HG03066 (cell line): ENCODE data around the gene HAPLN2.
"Not testable (repeated sequence)": the region's sequence is repeated elsewhere in the genome, so short reads cannot be mapped to it uniquely, and the experiment has no call there.

Experiments
- ATAC-seq: cut with Tn5 transposase; IDR thresholded peaks from one replicate; pipeline ENCODE4 v1.9.1; 2021; ENCODE audit warnings: low read depth; ENCODE audit not compliant: unreplicated experiment

The HAPLN2 gene

DNA sequence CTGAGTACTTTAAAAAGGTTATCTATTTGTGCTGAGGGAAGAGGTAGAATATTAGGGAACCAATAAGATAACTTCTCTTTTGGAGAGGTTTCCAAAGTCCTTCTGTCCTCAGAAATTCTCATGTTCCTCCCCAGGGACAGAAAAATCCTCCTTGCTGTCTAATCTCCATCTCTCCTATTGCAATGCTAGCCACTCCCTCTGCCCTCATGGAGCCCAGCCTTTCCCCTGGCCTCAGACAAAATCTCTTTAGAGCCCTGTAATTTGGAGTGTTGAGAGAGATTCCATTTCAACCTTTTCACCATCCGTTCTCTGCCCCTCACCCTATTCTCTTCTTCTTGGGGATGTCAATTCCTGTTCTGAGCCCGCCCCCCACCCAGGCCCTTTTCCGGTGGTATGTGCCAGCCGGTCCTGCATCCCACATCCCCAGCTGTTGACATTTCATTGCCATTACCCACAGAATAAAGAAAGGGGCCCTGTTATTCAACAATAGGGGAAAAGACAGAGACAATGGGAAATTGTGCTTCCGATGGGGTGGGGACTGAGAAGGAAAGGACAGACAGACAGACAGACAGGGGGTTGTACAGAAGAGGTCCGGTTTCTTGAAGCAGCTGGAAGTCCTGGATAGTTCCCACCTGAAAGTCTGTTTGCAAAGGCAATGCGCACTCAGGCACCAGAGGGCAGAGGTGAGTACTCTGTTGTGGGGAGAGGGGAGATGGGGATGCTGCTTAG is at the start of gene HAPLN2:
HAPLN2 (plus strand) TSS at position 563 of the 729 bp plus-strand sequence. CDS start 4,076 bp downstream, outside the sequence.
- ATAC-seq = no peak

DNA sequence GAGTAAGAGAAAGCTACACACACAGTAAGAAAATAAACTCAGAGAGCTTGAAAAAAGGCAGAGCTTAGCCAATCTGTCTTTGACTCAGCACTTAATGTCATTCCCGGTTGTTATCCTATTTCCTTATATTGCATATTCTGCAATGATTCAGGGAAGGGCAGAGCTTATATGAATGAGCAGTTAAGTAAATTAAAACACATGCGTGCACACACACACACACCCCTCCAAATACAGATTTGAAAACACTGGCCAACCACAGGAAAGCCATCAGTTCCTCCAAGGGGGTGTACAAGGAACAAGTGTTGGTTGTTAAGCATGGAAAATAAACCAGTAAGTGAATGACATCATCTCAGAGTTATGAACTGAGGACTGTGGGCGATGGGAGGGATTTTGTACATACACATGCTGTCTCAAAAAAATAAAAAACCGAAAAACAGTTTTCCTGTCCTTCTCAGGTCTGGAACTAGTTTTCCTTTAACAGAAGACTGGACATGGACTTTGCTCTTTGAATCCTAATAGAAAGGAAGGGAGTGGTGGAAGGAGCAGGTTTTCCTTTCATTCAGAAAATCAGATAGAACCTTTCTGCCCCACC is 47.9 kb upstream of the HAPLN2 start:
- ATAC-seq = no peak

DNA sequence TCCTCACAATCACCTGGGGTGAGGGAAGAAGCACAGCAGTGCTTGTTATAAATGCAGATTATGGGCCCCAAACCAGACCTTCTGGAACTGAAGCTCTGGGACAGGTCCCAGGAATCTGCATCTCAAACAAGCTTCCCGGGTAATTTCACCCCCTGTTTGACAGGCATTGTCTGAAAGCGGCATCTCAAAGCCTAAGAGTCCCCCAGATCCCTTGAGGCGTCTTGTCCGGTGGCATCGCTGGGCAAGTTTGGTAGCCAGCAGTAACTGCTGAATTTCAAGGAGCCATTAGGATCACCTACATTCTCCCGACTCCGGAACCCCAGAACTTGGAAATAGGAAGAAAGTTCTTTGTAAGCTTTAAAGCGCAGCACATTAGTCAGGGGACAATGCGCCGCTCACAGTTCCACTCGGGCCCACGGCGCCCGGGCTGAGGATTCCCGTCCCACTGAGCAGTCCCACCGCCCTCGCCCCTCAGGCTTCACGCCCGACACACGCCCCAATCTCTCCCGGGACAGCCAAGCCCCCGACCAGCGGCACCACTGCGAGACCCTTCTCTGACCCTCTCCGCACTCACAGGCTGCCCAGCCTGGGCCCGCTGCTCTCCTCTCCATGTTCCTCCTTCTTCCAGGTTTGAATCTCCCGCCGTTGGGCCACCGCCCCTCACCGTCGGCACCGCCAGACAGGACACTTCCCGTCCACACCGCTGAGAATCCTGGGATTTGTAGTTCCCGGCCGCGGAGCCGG is 47.1 kb upstream of the HAPLN2 start, which contains the start of gene IQGAP3:
IQGAP3 (minus strand) TSS at position 647 of the 744 bp plus-strand sequence; CDS start at position 611, 36 bp downstream.
- peak; percentile 83 for ATAC-seq

DNA sequence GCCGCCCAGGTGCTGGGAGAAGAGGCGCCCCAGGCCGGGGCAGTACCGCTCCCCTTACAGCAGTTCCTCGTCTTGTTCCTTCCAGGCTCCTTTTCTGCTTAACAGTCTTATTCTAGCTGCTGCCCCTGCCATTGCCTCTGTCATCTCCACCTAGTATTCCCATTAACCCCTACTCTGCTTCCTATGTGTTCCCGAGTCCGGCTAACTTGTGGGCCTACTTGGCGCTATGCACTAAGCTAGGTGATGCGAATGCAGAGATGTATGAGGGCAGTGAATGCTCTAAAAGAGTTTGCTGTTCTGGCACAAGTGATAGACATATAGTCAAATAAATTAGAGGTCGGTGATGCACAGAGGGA is 46.6 kb upstream of the HAPLN2 start:
- ATAC-seq = no peak

DNA sequence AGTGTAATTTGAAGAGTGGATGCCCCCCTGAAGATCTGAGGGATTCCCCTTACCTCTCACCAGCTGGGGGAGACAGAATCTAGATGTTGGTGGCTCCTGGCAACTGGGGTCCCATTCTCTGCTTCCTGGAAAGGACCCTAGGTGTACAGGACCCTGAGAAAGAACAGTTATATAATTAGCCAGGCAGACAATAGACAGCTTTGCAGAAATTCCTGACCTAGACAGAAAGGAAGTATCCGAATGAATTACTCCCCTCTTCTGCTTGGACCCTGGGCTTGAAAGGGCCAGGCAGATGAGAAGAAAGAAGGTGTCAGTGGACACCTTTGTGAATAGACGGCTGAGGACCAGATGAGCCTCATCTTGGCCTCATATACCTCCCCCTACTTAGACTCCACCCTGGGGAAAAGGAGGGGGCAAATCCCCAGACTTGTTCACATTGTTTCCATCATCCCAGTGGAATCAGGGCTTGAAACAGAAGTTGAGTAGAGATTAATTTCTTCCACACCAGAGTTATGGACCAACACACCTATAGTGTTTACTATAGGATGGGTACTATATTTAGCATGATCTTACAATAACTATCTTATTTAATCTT is 45.1 kb upstream of the HAPLN2 start:
- no peak for ATAC-seq

DNA sequence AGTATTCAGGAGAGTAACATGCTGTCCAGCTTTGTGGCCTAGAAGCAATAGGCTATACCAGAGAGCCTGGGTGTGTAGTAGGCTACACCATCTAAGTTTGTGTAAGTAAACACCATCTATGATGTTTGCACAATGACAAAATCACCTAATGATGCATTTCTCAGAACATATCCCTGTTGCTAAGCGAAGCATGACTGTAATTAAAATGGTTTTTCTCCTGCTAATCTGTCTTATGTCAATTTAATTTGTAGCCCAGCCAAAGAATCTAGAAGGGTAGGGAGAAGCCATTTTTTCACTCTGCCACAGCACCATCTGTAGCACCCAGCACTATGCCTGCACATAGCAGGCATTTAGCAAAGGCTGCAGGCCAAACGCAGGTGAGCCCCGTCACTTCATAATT is 41.7 kb upstream of the HAPLN2 start:
- ATAC-seq = no peak

DNA sequence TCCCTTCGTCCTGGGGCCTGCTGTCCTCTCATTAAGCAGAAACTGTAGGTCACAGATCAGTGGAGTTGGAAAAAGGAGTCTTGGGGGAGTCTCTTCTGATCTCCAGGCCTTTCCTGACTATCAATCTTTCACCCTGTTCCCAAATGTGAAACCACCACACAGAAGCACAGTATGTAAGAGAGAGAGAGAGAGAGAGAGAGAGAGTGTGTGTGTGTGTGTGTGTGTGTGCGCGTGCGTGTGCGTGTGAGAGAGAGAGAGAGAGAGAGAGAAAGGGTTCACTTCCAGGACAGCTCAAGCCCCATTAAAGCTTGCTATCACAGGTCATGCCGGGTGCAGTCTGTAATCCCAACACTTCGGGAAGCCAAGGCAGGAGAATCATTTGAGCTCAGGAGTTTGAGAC is 41.2 kb upstream of the HAPLN2 start:
- ATAC-seq = no peak

DNA sequence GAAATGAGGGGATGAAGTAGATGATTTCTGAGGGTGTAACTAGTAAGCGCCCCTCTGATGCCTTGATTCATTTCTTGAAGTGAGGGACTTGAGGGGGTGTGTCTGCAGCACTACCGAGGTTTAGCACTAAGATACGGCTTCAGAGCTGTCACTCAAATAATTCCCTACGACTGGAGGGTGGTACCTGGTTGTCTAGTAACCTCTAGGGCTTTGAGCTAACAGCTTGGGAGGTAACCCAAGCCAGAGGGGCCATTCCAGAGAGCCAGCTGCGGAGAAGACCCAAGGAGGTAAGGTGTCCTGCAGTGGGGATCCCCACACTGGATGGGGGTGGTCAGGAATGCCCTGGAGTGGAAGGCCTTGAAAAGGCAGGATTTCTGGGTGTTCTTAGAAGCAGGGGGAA is 39.7 kb upstream of the HAPLN2 start, which contains the start of gene TTC24:
TTC24 (plus strand) TSS at position 252 of the 400 bp plus-strand sequence. CDS start 1,642 bp downstream, outside the sequence.
- ATAC-seq = no peak

DNA sequence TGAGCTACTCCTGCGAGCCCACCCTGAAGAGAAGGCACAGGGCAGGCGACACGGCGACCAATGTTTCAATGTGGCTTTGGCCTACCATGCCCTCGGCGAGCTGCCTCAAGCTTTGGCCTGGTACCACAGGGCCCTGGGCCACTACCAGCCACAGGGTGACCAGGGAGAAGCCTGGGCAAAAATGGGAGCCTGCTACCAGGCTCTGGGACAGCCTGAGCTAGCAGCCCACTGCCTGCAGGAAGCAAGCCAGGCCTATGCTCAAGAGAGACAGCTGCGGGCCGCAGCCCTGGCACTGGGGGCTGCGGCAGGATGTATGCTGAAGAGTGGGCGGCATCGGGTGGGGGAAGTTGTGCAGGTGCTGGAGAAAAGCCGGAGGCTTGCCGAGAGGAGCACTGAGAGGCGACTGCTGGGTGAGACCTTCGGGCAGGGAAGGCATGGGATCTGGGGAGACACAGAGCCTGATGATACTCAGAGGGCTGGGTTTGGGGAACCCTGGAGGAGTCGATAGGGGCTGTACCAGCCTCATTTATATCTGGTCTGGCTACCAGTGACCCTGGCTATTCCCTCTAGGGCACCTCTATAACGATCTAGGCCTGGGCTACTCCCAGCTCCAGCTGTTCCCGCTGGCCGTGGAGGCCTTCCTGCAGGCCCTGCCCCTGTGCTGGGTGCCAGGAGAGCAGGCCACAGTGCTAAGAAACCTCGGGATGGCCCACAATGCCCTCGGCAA is 37.4 kb upstream of the HAPLN2 start:
- ATAC-seq = no peak

DNA sequence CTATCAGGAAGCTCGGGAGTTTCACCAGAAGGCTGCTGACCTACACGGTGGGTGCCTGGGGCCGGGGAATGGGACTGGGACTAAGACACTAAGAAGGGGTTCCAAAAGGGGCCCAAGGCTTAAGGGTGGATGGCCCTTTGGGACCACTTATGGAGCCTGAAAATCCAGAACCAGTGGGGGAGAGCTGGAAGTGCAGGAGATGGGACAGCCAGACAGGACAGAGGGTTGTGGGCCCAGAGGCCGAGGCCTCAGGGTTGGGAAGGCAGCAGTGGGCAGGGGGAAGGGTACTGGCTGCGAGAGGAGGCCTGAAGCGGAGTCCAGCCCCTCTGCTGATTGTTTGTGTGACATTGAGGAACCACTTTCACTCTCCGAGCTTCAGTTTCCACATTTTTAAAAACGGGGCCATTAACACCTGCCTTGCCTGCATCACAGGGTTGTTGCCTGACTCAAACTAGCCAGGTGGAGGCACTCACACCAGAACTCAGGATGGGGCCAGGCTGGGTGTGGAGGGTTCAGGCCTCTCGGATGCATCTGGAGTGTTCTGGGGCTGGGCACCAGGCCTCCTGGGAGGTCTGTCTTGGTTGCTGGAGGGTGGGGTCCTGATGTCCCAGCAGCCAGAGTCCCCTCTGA is 36.7 kb upstream of the HAPLN2 start:
- ATAC-seq = no peak

DNA sequence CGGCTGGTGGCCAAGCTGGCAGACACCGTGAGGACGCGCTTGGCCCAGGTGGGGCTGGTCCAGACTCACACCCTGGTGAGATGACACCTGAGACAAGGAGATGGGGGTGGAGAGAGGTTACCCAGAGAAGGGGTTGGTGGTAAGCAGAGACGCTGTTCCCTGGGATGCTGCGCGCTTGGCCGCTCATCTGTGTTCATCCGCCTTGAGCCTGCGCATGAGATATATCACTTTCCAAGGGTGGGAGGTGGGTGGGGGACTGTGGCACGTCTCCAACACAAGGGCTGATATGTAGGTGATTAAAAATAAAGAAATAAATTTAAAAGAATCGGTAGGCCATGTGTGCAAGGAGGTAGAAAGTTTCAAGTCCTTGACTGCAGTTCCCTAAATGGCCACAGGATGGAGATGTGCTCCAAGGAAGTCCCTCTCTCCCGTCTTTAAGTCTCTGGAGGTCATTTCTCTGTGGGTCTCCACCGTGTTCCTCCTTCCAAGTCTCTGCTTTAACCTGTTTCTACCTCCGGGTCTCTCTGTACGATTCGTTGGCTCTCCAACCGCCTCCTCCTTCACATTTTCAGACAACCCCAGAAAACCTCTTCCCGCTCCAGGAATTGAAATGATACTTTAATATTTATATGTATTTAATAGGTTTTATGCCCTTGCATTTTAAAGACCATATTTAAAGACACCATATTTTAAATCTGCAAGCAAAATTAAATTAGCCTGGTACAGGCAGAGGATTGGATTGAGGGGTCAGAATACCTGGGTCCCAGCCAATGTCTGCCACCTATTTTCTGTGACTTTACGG is 35.2 kb upstream of the HAPLN2 start:
- ATAC-seq = no peak

DNA sequence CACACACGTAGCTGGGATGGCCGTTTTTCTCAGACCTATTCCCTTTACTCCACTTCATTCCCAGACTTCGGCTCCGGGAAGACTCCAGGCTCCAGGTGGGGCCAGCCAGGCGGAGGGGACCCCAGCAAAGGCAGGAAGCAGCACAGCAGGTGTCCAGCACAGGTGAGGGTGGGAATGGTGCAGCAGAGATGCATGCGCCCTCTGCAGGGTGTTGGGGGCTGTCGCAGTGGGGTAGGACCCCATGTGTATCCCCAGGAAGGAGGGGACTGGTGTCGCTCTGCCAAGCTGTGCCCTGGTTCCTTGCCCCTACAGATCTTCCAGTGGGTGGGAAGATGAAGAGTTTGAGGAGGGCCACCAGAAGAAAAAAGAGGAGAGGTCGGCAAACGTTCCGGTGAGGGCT is 34.4 kb upstream of the HAPLN2 start:
- no peak for ATAC-seq

DNA sequence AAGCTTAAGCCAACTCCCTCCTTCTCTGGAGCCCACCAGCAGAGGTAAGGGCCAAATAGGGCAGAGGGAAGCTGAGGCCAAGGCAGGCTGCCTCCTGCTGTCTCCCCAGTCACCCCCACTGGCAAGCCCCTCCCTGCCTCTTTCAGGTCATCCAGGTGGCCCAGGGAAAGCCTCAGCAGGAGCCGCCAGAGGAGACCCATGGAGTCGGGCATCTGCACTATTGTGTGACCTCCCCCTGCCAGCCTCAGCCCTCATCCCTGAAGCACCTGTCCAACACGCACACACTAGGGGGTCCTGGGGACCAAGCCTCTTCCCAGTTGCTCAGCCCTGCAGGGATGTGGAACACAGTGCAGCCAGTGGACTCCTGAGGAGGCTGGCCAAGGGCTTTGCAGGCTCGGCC is 32.9 kb upstream of the HAPLN2 start:
- ATAC-seq = no peak

DNA sequence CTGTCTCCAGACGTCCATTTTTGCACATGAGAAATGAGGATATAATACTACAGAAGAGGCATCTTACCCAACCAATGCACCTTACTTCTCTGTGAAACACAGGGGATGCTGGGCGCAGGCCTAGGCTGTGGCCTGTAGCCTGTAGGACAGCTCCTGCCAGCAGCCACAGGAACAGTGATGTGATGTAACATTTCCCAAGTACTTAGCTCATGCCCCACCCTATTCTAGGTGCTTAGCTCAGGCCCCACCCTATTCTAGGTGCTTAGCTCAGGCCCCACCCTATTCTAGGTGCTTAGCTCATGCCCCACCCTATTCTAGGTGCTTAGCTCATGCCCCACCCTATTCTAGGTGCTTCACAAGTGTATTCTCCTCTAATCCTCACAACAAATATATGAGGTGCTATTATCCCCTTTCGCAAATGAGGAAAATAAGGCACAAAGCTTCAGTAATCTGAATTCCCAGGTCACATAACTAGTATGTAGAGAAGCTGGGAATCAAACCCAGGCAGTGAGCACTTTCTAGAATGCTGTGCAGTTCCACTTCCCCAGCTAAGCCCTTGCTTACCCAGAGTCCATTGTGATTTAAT is 32.2 kb upstream of the HAPLN2 start:
- no peak for ATAC-seq

DNA sequence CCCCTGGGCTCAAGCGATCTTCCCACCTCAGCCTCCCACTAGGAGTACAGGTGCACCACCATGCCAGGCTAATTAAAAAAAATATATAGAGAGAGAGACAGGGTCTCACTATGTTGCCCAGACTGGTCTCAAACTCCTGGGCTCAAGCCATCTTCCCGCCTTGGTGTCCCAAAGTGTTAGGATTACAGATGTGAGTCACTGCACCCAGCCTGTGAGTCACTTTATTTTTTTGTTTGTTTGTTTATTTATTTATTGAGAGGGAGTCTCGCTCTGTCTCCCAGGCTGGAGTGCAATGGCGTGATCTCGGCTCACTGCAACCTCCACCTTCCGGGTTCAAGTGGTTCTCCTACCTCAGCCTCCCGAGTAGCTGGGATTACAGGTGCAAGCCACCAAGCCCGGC is 31.3 kb upstream of the HAPLN2 start:
- ATAC-seq = not testable (repeated sequence)

DNA sequence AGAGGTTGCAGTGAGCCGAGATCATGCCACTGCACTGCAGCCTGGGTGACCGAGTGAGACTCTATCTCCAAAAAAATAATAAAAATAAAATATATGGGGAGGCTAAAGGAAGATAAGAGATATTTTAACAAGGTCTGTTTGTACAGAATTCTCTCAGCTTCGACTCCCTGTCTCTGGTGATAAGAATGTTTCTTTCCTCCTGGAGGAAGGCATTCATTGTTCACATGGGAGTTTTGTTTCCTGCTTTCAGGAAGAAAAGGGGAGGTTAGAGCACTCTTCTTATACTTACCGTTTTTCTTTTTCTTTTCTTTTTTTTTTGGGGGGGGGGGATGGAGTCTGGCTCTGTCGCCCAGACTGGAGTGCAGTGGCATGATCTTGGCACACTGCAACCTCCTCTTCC is 29.7 kb upstream of the HAPLN2 start:
- ATAC-seq = no peak

DNA sequence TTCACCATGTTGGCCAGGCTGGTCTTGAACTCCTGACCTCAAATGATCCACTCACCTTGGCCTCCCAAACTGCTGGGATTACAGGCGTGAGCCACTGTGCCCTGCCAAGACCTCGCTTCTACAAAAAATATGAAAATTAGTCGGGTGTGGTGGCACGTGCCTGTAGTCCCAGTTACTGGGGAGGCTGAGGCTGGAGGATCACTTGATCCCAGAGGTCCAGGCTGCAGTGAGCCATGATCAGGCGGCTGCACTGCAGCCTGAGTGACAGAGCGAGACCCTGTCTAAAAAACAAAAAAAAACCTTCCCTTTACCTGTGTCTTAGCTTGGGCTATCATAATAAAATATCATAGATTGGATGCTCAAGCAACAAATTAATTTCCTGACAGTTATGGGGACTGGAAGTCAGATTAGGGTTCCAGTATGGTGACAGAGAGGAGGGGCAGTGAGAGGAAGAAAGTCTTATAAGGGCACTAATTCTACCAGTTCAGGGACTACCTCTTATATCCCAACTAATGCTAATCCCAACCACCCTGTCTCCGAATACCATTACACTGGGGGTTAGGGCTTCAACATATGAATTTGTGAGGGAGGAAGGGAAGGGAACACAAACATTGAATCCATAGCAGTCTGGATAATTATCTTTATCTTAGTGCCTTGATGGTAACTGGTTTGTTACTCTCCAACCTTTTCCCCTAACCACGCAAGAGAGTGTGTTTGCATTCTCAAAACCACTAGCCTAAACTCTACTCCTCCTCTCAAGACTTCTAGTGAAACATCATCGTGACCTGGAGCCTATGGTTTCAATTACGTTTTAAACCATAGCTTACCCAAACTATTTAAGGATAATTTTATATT is 28.7 kb upstream of the HAPLN2 start:
- no peak for ATAC-seq

DNA sequence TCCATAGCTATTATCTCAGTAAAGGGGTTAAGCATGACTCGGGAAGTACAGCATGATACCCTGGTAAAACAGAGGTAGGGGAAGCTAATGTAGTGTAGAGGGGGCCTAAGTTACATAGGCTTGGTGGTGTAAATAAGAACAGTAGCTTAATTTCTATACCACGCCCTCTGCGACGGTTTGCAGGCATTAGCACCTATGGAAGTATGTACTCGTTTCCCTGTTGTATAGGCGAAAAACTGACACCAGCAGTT is 28.1 kb upstream of the HAPLN2 start:
- no peak for ATAC-seq
